ENCODE measurements around the gene SIK2. TPM values are rescaled to one million over a fixed set of nuclear protein-coding genes. Genes with fewer than 3 reads are reported as not detected.

SIK2 gene
- total RNA-seq, 1 experiment from 2014 or later = 13.0 TPM

DNA sequence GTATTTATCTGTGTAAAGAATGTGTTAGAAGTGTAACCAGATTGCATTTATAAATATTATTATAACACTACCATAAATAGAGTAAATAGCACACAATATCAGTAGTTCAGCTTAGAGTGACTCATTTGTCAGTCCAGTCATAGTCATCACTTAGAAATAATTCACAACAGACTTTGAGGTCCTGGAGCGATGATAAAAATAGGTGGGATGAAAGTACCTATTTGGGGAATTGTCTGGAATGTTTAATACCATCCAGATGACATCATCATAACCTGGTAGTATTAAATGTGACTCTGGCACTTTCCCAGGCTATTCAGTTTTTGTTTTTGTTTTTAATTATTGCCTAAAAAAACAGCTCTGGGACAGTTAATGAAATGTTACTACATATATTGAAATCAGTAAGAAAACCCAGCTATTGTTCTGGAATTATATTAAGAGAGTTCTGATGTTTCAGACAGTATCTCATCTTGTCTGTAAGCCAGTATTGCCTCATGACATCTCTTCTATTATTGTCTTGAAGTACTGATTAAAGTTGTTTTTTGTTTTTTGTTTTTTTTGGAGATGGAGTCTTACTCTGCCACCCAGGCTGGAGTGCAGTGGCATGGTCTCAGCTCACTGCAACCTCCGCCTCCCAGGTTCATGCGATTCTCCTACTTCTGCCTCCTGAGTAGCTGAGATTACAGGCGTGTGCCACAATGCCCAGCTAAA, 74.8 kb downstream of the SIK2 start (continued):
- TF ChIP-seq, protein P1, sequence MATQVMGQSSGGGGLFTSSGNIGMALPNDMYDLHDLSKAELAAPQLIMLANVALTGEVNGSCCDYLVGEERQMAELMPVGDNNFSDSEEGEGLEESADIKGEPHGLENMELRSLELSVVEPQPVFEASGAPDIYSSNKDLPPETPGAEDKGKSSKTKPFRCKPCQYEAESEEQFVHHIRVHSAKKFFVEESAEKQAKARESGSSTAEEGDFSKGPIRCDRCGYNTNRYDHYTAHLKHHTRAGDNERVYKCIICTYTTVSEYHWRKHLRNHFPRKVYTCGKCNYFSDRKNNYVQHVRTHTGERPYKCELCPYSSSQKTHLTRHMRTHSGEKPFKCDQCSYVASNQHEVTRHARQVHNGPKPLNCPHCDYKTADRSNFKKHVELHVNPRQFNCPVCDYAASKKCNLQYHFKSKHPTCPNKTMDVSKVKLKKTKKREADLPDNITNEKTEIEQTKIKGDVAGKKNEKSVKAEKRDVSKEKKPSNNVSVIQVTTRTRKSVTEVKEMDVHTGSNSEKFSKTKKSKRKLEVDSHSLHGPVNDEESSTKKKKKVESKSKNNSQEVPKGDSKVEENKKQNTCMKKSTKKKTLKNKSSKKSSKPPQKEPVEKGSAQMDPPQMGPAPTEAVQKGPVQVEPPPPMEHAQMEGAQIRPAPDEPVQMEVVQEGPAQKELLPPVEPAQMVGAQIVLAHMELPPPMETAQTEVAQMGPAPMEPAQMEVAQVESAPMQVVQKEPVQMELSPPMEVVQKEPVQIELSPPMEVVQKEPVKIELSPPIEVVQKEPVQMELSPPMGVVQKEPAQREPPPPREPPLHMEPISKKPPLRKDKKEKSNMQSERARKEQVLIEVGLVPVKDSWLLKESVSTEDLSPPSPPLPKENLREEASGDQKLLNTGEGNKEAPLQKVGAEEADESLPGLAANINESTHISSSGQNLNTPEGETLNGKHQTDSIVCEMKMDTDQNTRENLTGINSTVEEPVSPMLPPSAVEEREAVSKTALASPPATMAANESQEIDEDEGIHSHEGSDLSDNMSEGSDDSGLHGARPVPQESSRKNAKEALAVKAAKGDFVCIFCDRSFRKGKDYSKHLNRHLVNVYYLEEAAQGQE (IDR thresholded peaks at IDR 0.05; ENCODE audit: low read depth) = no peak
- no peak for TF ChIP-seq EZH2 (IDR thresholded peaks at IDR 0.05)
- no peak for TF ChIP-seq POLR2AphosphoS5 (IDR thresholded peaks at IDR 0.05; ENCODE audit: low read depth, low read length)

DNA sequence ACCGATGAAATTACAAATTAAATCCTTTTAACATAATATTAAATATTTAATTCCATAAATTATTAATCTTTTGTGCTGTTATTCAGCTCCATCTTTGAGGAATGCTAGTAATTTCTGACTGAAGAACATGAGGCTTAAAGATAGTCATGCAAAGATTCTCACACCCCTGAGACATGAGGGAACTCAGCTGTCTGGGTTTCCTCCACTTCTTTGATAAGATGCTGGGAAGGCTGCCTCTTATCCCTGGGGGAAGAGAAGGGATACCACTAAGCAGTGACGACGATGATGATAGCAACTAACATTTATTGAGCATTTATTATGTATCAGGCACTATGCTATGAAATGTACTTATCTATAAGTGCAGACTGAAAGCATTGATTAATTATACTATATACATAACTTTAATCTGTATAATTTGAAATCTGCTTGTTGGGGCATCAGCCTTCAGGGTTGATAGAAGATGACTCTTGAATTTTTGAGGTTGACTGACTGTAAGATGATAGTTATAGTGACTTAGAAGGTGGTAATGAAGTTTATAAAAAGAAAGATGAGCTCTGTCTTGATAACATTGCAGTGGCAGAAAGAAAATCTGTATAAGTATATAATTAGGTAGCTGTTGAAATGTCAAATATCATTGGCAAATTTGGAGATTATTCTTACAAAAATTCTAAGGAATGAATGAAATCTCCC, 78.4 kb downstream of the SIK2 start:
- intact Hi-C loops (cut with micrococcal nuclease) = loop anchor here (10.0 kb wide), 1 partner anchor 56 kb away; no protein-coding TSS in a partner anchor
- Histone ChIP-seq H3K9me3 (ENCODE audit: control insufficient read depth in 1 of 2, insufficient read depth in 1 of 2, low read depth in 1 of 2, low read length in 2 of 2) (no peaks in the 10 kb centered on the region), H3K4me2 (ENCODE audit: low read length) (no peak overlapping the region), H3K36me3 (ENCODE audit: control insufficient read depth in 1 of 2, insufficient read depth in 2 of 2, low read length in 2 of 2) (no peaks in the 10 kb centered on the region), H3K27ac (ENCODE audit: low read depth, low read length) (no peak overlapping the region), H3K79me2 (ENCODE audit: insufficient read depth, low read length) (no peaks in the 10 kb centered on the region; the same call in 1 of the 2 replicates), H3K27me3 (ENCODE audit: insufficient read depth, low read length) (no peaks in the 10 kb centered on the region), H4K20me1 (ENCODE audit: insufficient read depth) (no peaks in the 10 kb centered on the region), H3K4me1 (ENCODE audit: control insufficient read depth in 1 of 2, insufficient read depth in 2 of 2, low read length in 2 of 2) (peaks cover 13 to 15% of the 10 kb centered on the region in 2 experiments), H3K9me2 (ENCODE audit: insufficient read depth) (no peaks in the 10 kb centered on the region), H3K9ac (ENCODE audit: low read length) (no peak overlapping the region), H3K4me3 (replicated peaks in 1 of 2; ENCODE audit: low read depth in 1 of 2, low read length in 2 of 2) (no peak overlapping the region), H2AFZ (ENCODE audit: low read depth, low read length, poor library complexity, severe bottlenecking) (no peak overlapping the region)
- ChIA-PET POLR2A (no interaction called here), RAD21 (ENCODE audit: low non-redundant PET in 1 of 2, low total read pairs in 2 of 2, uncharacterized antibody in 2 of 2, unreplicated experiment in 2 of 2) (no interaction called here), CTCF (no interaction called here)
- no TSS peak for BruUV-seq (replicated peaks)
- TF ChIP-seq EZH2 (IDR thresholded peaks at IDR 0.05) (no peak), ELF1 (IDR thresholded peaks at IDR 0.05; ENCODE audit: borderline replicate concordance, low read depth) (no peak), SP1 (IDR thresholded peaks at IDR 0.05; ENCODE audit: low read depth) (no peak)
- TF ChIP-seq, protein P1 (IDR thresholded peaks at IDR 0.05; ENCODE audit: low read depth) = no peak
- TF ChIP-seq, protein P2, sequence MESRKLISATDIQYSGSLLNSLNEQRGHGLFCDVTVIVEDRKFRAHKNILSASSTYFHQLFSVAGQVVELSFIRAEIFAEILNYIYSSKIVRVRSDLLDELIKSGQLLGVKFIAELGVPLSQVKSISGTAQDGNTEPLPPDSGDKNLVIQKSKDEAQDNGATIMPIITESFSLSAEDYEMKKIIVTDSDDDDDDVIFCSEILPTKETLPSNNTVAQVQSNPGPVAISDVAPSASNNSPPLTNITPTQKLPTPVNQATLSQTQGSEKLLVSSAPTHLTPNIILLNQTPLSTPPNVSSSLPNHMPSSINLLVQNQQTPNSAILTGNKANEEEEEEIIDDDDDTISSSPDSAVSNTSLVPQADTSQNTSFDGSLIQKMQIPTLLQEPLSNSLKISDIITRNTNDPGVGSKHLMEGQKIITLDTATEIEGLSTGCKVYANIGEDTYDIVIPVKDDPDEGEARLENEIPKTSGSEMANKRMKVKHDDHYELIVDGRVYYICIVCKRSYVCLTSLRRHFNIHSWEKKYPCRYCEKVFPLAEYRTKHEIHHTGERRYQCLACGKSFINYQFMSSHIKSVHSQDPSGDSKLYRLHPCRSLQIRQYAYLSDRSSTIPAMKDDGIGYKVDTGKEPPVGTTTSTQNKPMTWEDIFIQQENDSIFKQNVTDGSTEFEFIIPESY (IDR thresholded peaks at IDR 0.05; ENCODE audit: extremely low read depth, insufficient replicate concordance, low read length) = no peak
- no peak for ATAC-seq
- DNase-seq (ENCODE audit: low read depth, low spot score) = no peak

Data from HCT116 (cell line).